DMS153 treated with DMSO at 0.1 percent for 48 hours (cell line): ENCODE measurements around the gene CIDEA.

Source experiments
- DNase-seq: peaks from one replicate; lab custom pipeline; 2025; ENCODE audit not compliant: unreplicated experiment; lab: John Stamatoyannopoulos, UW

Gene CIDEA

GRCh38 chr18:12317664-12318333, 63.6 kb downstream of the CIDEA start:
- DNase-seq, result no peak

GRCh38 chr18:12318334-12318697, 64.2 kb downstream of the CIDEA start:
- DNase-seq, result no peak

- no peak for DNase-seq
Measured at GRCh38 chr18:12318857-12319256, 64.7 kb downstream of the CIDEA start.

- DNase-seq, result no peak
Measured at GRCh38 chr18:12321333-12321732, 67.2 kb downstream of the CIDEA start.

GRCh38 chr18:12324991-12325725, 71.0 kb downstream of the CIDEA start:
- DNase-seq, result no peak

- DNase-seq, result no peak
Measured at GRCh38 chr18:12325726-12326245, 71.6 kb downstream of the CIDEA start.

GRCh38 chr18:12326711-12327460, 72.7 kb downstream of the CIDEA start:
- DNase-seq, result no peak
